ENCODE measurements around the gene CFAP91. TPM values are rescaled to one million over a fixed set of nuclear protein-coding genes. Genes with fewer than 3 reads are reported as not detected.

Gene CFAP91
- total and polyA plus RNA-seq, 9 of the 15 experiments (the other 6 are each of a cell fraction or from before 2014, with no cell fraction given) = not detected

GRCh38 chr3:119729996-119730395 is 27.2 kb downstream of the CFAP91 start:
- no TSS peak for BruUV-seq (replicated peaks)
- intact Hi-C loops (cut with micrococcal nuclease) = no loop called here
- CTCF ChIA-PET (ENCODE audit: low intra/inter-chr PET ratio) = no interaction called here

More at GRCh38 chr3:119729996-119730395, 27.2 kb downstream of the CFAP91 start:
- WGBS (ENCODE audit: insufficient coverage, low coverage, missing lambda C conversion rate) = 3% methylated on average over 6 of the region's 6 CpGs
- H3K9me1 ChIP-seq (ENCODE audit: control insufficient read depth, insufficient read depth, low read length) = no peaks in the 10 kb centered on the region
- DNase-seq (ENCODE audit: extremely low read depth in 1 of 4, low spot score in 3 of 4) (no peak), ATAC-seq (no peak), FAIRE-seq (no peak)
- no peak overlapping the region for H3K9ac ChIP-seq (ENCODE audit: insufficient read depth in 1 of 2, low read depth in 2 of 2, low read length in 2 of 2)
- H3K4me2 ChIP-seq (ENCODE audit: insufficient read depth, low read length) = no peak overlapping the region
- no peak overlapping the region for H3K27ac ChIP-seq (ENCODE audit: extremely low read depth, low read depth, low read length)
- H3K36me3 ChIP-seq (ENCODE audit: control insufficient read depth, insufficient read depth, low read length) = no peaks in the 10 kb centered on the region
- H4K20me1 ChIP-seq (replicated peaks; ENCODE audit: control insufficient read depth, insufficient read depth, low read length) = no peaks in the 10 kb centered on the region
- no peaks in the 10 kb centered on the region for H3K9me3 ChIP-seq (replicated peaks; ENCODE audit: control insufficient read depth, insufficient read depth, low read depth, low read length)
- H3K4me1 ChIP-seq (replicated peaks in 1 of 2; ENCODE audit: control insufficient read depth in 2 of 2, insufficient read depth in 2 of 2, low read length in 2 of 2) = no peaks in the 10 kb centered on the region
- POLR2A ChIA-PET = no interaction called here
- no peak for TF ChIP-seq ZNF224 (CRISPR knock-in tag; IDR thresholded peaks at IDR 0.05)
- TF ChIP-seq ILK (tag; IDR thresholded peaks at IDR 0.05; ENCODE audit: borderline replicate concordance, low read depth) = no peak
- TF ChIP-seq NELFE (IDR thresholded peaks at IDR 0.05; ENCODE audit: insufficient read depth, insufficient read length) = no peak
- no peak for TF ChIP-seq HCFC1 (IDR thresholded peaks at IDR 0.05; ENCODE audit: low read depth, low read length)
- TF ChIP-seq REST (IDR thresholded peaks at IDR 0.05; ENCODE audit: borderline replicate concordance) = no peak
- no peak for TF ChIP-seq REST (CRISPR knock-in tag; IDR thresholded peaks at IDR 0.05; ENCODE audit: low read depth)
- TF ChIP-seq ETV6 (IDR thresholded peaks at IDR 0.05; ENCODE audit: borderline replicate concordance in 1 of 2, low read depth in 2 of 2, low read length in 1 of 2) = no peak
- no peak for TF ChIP-seq ETV6 (CRISPR knock-in tag; IDR thresholded peaks at IDR 0.05; ENCODE audit: borderline replicate concordance)
- no peak for TF ChIP-seq HOXB6 (CRISPR knock-in tag; IDR thresholded peaks at IDR 0.05; ENCODE audit: borderline replicate concordance)
- TF ChIP-seq POLR2H (tag; IDR thresholded peaks at IDR 0.05; ENCODE audit: low read depth) = no peak
- no peak for TF ChIP-seq KLF1 (tag; IDR thresholded peaks at IDR 0.05)
- TF ChIP-seq THAP7 (CRISPR knock-in tag; IDR thresholded peaks at IDR 0.05) = no peak
- TF ChIP-seq CREBBP (IDR thresholded peaks at IDR 0.05; ENCODE audit: low read depth, low read length) = no peak
- no peak for TF ChIP-seq MAX (CRISPR knock-in tag; IDR thresholded peaks at IDR 0.05)
- TF ChIP-seq MTA3 (IDR thresholded peaks at IDR 0.05; ENCODE audit: borderline replicate concordance) = no peak
- TF ChIP-seq KLF10 (CRISPR knock-in tag; IDR thresholded peaks at IDR 0.05) = no peak
- H3K79me2 ChIP-seq (ENCODE audit: control insufficient read depth, insufficient read depth, low read length) = no peaks in the 10 kb centered on the region
- no peak overlapping the region for H2AFZ ChIP-seq (ENCODE audit: low read depth, low read length)
- in situ Hi-C loops (cut with MboI) = no loop called here
- H3K4me3 ChIP-seq = no peak overlapping the region
- no peaks in the 10 kb centered on the region for H3K27me3 ChIP-seq (ENCODE audit: control insufficient read depth in 2 of 2, insufficient read depth in 2 of 2, low read length in 2 of 2)
